Bronchial epithelial cell (primary cell): ENCODE measurements around the gene UVRAG. TPM values are rescaled to one million over a fixed set of nuclear protein-coding genes. Genes with fewer than 3 reads are reported as not detected.

Experiments
- DNase-seq: peaks from one replicate; pipeline ENCODE4 v3.0.0-alpha.2; 2010; ENCODE audit warnings: low read depth
- FAIRE-seq: peaks from 2 replicates; lab custom pipeline; 2011; peaks lifted over from hg19 to GRCh38; lab: Jason Lieb, UNC
- H3K27me3 ChIP-seq: 2 replicates; pipeline ENCODE4 v1.5.1; 2011; ENCODE audit warnings: low read length; ENCODE audit not compliant: control insufficient read depth, insufficient read depth
- H3K36me3 ChIP-seq: 2 replicates; pipeline ENCODE4 v1.5.1; 2011; ENCODE audit warnings: low read length; ENCODE audit not compliant: control insufficient read depth, insufficient read depth
- H3K4me3 ChIP-seq: 2 replicates; pipeline ENCODE4 v1.5.1; 2011; ENCODE audit warnings: mild to moderate bottlenecking, low read depth, low read length, control low read depth
- CTCF ChIP-seq: IDR thresholded peaks from 2 replicates; pipeline ENCODE4 v1.5.1; 2011; ENCODE audit warnings: mild to moderate bottlenecking, moderate library complexity, low read length, control low read depth, inconsistent platforms; ENCODE audit not compliant: insufficient read depth, severe bottlenecking
- total RNA-seq: library from RNA; depleted of rRNA; stranded (reverse); fragments of >200 nt; gene quantifications from 2 replicates; pipeline ENCODE4 v1.2.1, GENCODE V29; 2014

UVRAG gene
- total RNA-seq, 1 donor from 2014 or later, result 11.1 TPM

DNA sequence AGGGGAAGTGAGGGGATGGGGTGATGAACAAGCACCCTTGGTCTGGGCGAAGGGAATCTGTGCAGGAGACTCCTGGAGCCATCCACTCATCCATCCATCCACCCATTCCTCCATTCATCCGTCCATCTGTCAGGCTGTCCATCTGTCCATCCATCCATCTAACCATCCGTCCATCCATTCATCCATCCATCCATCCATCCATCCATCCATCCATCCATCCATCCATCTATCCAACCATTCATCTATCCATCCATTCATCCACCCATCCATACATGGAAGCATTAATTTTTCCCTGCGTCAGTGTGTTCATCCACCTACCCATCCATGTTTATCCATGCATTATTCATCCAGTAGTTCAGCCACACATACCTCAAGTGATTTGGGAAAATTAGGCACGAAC lies 359.3 kb downstream of the UVRAG start:
- no peak for TF ChIP-seq CTCF
- no peaks in the 10 kb centered on the region for H3K36me3 ChIP-seq
- DNase-seq, result no peak
- no peak overlapping the region for H3K4me3 ChIP-seq
- H3K27me3 ChIP-seq, result no peaks in the 10 kb centered on the region
- no peak for FAIRE-seq

GRCh38 chr11:76175783-76176182 lies 360.8 kb downstream of the UVRAG start:
- H3K36me3 ChIP-seq, result no peaks in the 10 kb centered on the region
- DNase-seq (no peak), FAIRE-seq (no peak)
- TF ChIP-seq CTCF, result no peak
- H3K4me3 ChIP-seq, result no peak overlapping the region
- H3K27me3 ChIP-seq, result no peaks in the 10 kb centered on the region

GRCh38 chr11:76176463-76176862 lies 361.5 kb downstream of the UVRAG start:
- Histone ChIP-seq H3K4me3 (no peak overlapping the region), H3K27me3 (no peaks in the 10 kb centered on the region), H3K36me3 (no peaks in the 10 kb centered on the region)
- no peak for DNase-seq
- no peak for FAIRE-seq
- no peak for TF ChIP-seq CTCF

DNA sequence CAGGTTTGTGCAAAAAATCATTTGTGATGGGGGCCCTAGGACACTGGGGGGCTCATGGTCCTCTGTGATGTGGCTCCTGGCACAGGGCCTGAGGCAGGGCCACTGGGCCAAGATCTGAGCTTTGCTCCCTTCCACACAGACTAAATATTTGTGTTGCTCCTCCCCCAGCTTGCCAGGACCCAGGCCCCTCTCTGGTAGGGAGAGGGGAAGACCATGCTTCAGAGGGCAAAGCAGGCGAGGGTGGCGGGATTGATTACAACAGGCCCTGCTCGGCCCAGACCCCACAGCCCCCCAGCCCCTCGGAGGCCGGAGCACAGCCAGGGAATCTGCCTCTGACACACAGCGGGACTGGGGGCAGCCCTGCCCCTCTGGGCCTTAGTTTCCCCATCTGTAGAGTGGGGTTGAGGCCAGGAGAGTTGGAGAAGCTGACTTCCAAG lies 362.3 kb downstream of the UVRAG start:
- Histone ChIP-seq H3K27me3 (no peaks in the 10 kb centered on the region), H3K4me3 (no peak overlapping the region), H3K36me3 (no peaks in the 10 kb centered on the region)
- no peak for TF ChIP-seq CTCF
- DNase-seq, result no peak
- peak; percentile 23 for FAIRE-seq

- Histone ChIP-seq H3K27me3 (no peaks in the 10 kb centered on the region), H3K4me3 (no peak overlapping the region), H3K36me3 (no peaks in the 10 kb centered on the region)
- no peak for FAIRE-seq
- DNase-seq, result no peak
- no peak for TF ChIP-seq CTCF
Observed at GRCh38 chr11:76179147-76179546, 364.1 kb downstream of the UVRAG start.

- H3K36me3 ChIP-seq, result no peaks in the 10 kb centered on the region
- no peaks in the 10 kb centered on the region for H3K27me3 ChIP-seq
- H3K4me3 ChIP-seq, result no peak overlapping the region
- DNase-seq, result no peak
- FAIRE-seq, result no peak
- no peak for TF ChIP-seq CTCF
Observed at GRCh38 chr11:76181371-76181770, 366.4 kb downstream of the UVRAG start.
